Right atrium auricular region (tissue), 2 donors: ENCODE data around the gene SPATA46. TPM values are rescaled to one million over a fixed set of nuclear protein-coding genes. Genes with fewer than 3 reads are reported as not detected.

Source experiments
- DNase-seq: peaks from one replicate; pipeline ENCODE4 v3.0.0-alpha.2; 2019; ENCODE audit warnings: low spot score
- H3K27ac ChIP-seq, 2 donors: fragments of 200-600 bp; sonication (generic); 1 replicate in 1 of 2; 2 replicates in 1 of 2; pipeline ENCODE4 v1.5.1; 2016 to 2019
- H3K27me3 ChIP-seq, 2 donors: fragments of 200-600 bp; sonication (generic); one replicate each; pipeline versions ENCODE4 v1.5.1 to v1.6.0; 2017 to 2019
- H3K36me3 ChIP-seq: fragments of 200-600 bp; sonication (generic); one replicate; pipeline ENCODE4 v1.5.1; 2016
- H3K4me1 ChIP-seq, 2 donors: fragments of 200-600 bp; sonication (generic); one replicate each; pipeline versions ENCODE4 v1.5.1 to v1.6.0; 2017 to 2019
- H3K4me3 ChIP-seq, 2 donors: fragments of 200-600 bp; sonication (generic); 1 replicate in 1 of 2; 2 replicates in 1 of 2; pipeline ENCODE4 v1.5.1; 2017 to 2019; ENCODE audit warnings: mild to moderate bottlenecking in 1 of 2, moderate library complexity in 1 of 2
- H3K9me3 ChIP-seq, 2 donors: fragments of 200-600 bp; sonication (generic); one replicate each; pipeline ENCODE4 v1.5.1; 2019
- CTCF ChIP-seq, 2 donors: fragments of 200-600 bp; sonication (generic); IDR thresholded peaks; one replicate each; pipeline ENCODE4 v1.5.1; 2019; ENCODE audit warnings: antibody characterized with exemption in 2 of 2
- total RNA-seq, 2 donors: library from RNA; depleted of rRNA; stranded (reverse); fragments of >200 nt; gene quantifications; one replicate each; pipeline ENCODE4 v1.1.0, GENCODE V29; 2016

Gene SPATA46
- total RNA-seq, 2 donors from 2014 or later: not detected

- Histone ChIP-seq H3K4me1 (no peaks in the 10 kb centered on the region), H3K4me3 (no peak overlapping the region), H3K27me3 (no peaks in the 10 kb centered on the region), H3K27ac (no peak overlapping the region), H3K9me3 (peaks cover 0 to 8% of the 10 kb centered on the region in 2 donors), H3K36me3 (no peaks in the 10 kb centered on the region)
- no peak for DNase-seq
- TF ChIP-seq CTCF (IDR thresholded peaks at IDR 0.05): no peak
Observed at GRCh38 chr1:162417650-162418049, 41.0 kb upstream of the SPATA46 start.

- H3K9me3 ChIP-seq: peaks cover 0 to 8% of the 10 kb centered on the region in 2 donors
- H3K27ac ChIP-seq: no peak overlapping the region
- no peaks in the 10 kb centered on the region for H3K36me3 ChIP-seq
- no peak overlapping the region for H3K4me3 ChIP-seq
- no peaks in the 10 kb centered on the region for H3K4me1 ChIP-seq
- TF ChIP-seq CTCF (IDR thresholded peaks at IDR 0.05): no peak
- no peak for DNase-seq
- H3K27me3 ChIP-seq: no peaks in the 10 kb centered on the region
Observed at GRCh38 chr1:162416909-162417308, 40.3 kb upstream of the SPATA46 start.

- no peak for DNase-seq
- no peak for TF ChIP-seq CTCF (IDR thresholded peaks at IDR 0.05)
- no peak overlapping the region for H3K27ac ChIP-seq
- H3K9me3 ChIP-seq: peaks cover 0 to 8% of the 10 kb centered on the region in 2 donors
- H3K36me3 ChIP-seq: no peaks in the 10 kb centered on the region
- H3K27me3 ChIP-seq: no peaks in the 10 kb centered on the region
- no peaks in the 10 kb centered on the region for H3K4me1 ChIP-seq
- H3K4me3 ChIP-seq: no peak overlapping the region
Observed at GRCh38 chr1:162416215-162416614, 39.6 kb upstream of the SPATA46 start.

- no peak within 1 kb of the TSS for H3K27ac ChIP-seq
- no peak for TF ChIP-seq CTCF (IDR thresholded peaks at IDR 0.05)
Observed at GRCh38 chr1:162412002-162412401, 35.3 kb upstream of the SPATA46 start, which contains the start of gene SH2D1B. SH2D1B (minus strand) TSS chr1:162412136; CDS start chr1:162412016, 120 bp downstream.

GRCh38 chr1:162407539-162407938 is 30.9 kb upstream of the SPATA46 start:
- DNase-seq: no peak
- no peak for TF ChIP-seq CTCF (IDR thresholded peaks at IDR 0.05)
- Histone ChIP-seq H3K36me3 (no peaks in the 10 kb centered on the region), H3K4me1 (no peaks in the 10 kb centered on the region), H3K9me3 (no peaks in the 10 kb centered on the region), H3K27me3 (no peaks in the 10 kb centered on the region), H3K27ac (no peak overlapping the region), H3K4me3 (no peak overlapping the region)

More at GRCh38 chr1:162412002-162412401, 35.3 kb upstream of the SPATA46 start, which contains the start of gene SH2D1B:
- H3K4me3 ChIP-seq: no peak within 1 kb of the TSS
- no peaks in the 10 kb centered on the region for H3K27me3 ChIP-seq
- H3K36me3 ChIP-seq: no peaks in the 10 kb centered on the region
- DNase-seq: no peak
- H3K4me1 ChIP-seq: no peaks in the 10 kb centered on the region
- peaks cover 0 to 8% of the 10 kb centered on the region in 2 donors for H3K9me3 ChIP-seq

GRCh38 chr1:162406811-162407210 is 30.2 kb upstream of the SPATA46 start:
- no peak overlapping the region for H3K4me3 ChIP-seq
- H3K27me3 ChIP-seq: no peaks in the 10 kb centered on the region
- H3K4me1 ChIP-seq: no peaks in the 10 kb centered on the region
- no peak for TF ChIP-seq CTCF (IDR thresholded peaks at IDR 0.05)
- no peaks in the 10 kb centered on the region for H3K9me3 ChIP-seq
- no peak overlapping the region for H3K27ac ChIP-seq
- no peak for DNase-seq
- no peaks in the 10 kb centered on the region for H3K36me3 ChIP-seq
